Transverse colon (tissue), 3 donors: ENCODE results near the gene TMEM108.
"Not testable (repeated sequence)": the region's sequence is repeated elsewhere in the genome, so short reads cannot be mapped to it uniquely, and the experiment has no call there.

Experiments
- EP300 ChIP-seq: sonication (generic); formaldehyde crosslinking; IDR thresholded peaks from one replicate; pipeline ENCODE4 v1.6.1; 2017; ENCODE audit warnings: antibody characterized with exemption, low read depth
- POLR2A ChIP-seq: fragments of 450-650 bp; IDR thresholded peaks from one replicate; pipeline ENCODE4 v1.6.1; 2016; ENCODE audit warnings: antibody characterized with exemption, mild to moderate bottlenecking, moderate library complexity
- POLR2AphosphoS5 ChIP-seq, 3 donors: sonication (generic); formaldehyde crosslinking; IDR thresholded peaks; one replicate each; pipeline ENCODE4 v1.6.1; 2016; ENCODE audit warnings: antibody characterized with exemption in 3 of 3

GRCh38 chr3:133005032-133005431, 33.2 kb upstream of the TMEM108 start:
- not testable (repeated sequence) for TF ChIP-seq POLR2A; POLR2AphosphoS5 (IDR thresholded peaks at IDR 0.05); EP300
